ENCODE measurements around the gene RAB5A.

DNA sequence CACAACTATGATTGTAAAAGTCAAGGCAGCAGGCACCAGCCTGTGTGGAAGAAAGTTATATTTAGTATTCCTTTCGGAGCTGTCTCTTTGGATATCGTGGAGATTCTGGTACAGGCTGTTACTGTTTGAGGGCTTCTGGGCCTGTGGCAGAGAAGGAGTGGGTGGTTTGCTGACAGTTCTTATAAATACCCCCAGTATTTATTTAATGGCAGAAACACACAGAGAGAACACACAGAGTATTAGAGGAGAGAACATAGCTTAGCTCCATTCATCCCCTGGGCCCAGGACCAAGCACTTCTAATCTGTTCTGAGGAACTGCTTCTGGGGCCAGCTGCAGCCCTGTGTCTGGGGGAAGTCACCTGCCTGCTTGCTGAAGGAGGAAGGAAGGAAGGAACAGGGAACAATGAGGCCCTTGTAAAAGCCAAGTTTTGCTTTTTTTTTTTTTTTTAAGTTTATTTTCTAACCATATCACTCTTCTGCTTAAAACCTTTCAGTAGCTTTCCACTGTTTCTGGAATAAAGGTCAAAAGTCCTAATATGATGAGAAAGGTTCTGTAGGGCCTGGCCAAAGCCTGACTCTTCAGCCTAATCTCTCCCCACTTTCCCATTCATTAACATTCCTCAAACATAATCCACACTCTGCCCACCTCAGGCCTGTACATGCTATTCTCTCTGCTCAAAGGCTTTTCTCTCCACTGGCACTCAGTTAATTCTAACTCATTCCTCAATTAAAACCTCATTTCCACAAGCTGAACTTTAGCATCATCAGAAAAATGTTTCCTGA is 76.9 kb downstream of the RAB5A start:
- TF ChIP-seq POLR2AphosphoS5 (IDR thresholded peaks at IDR 0.05) (no peak), POLR2A (IDR thresholded peaks at IDR 0.05) (no peak)
- TF ChIP-seq, protein P1, sequence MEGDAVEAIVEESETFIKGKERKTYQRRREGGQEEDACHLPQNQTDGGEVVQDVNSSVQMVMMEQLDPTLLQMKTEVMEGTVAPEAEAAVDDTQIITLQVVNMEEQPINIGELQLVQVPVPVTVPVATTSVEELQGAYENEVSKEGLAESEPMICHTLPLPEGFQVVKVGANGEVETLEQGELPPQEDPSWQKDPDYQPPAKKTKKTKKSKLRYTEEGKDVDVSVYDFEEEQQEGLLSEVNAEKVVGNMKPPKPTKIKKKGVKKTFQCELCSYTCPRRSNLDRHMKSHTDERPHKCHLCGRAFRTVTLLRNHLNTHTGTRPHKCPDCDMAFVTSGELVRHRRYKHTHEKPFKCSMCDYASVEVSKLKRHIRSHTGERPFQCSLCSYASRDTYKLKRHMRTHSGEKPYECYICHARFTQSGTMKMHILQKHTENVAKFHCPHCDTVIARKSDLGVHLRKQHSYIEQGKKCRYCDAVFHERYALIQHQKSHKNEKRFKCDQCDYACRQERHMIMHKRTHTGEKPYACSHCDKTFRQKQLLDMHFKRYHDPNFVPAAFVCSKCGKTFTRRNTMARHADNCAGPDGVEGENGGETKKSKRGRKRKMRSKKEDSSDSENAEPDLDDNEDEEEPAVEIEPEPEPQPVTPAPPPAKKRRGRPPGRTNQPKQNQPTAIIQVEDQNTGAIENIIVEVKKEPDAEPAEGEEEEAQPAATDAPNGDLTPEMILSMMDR (IDR thresholded peaks at IDR 0.05): no peak

All from suprapubic skin (tissue), 4 donors.